H1 (cell line): ENCODE measurements around the gene ZNF804B. TPM values are rescaled to one million over a fixed set of nuclear protein-coding genes. Genes with fewer than 3 reads are reported as not detected.

ENCODE experiments used
- CHD7 ChIP-seq: fragments of 300-600 bp; sonication (generic); IDR thresholded peaks from 2 replicates; pipeline ENCODE4 v1.7.1; 2012; ENCODE audit warnings: low read length, moderate library complexity, mild to moderate bottlenecking, inconsistent platforms; ENCODE audit not compliant: insufficient replicate concordance
- POLR2A ChIP-seq, 2 experiments: IDR thresholded peaks; 1 replicate in 1 of 2; 2 replicates in 1 of 2; pipeline ENCODE4 v1.6.1; 2011; ENCODE audit warnings: low read depth in 2 of 2, low read length in 2 of 2, mild to moderate bottlenecking in 2 of 2; ENCODE audit errors: control extremely low read depth in 1 of 2
- polyA plus RNA-seq, 7 experiments: library from polyadenylated mRNA; depleted of rRNA in 3 of 7; stranded (reverse) in 5 of 7; unstranded in 2 of 7; fragments of >200 nt in 5 of 7; fragments of 200-250 nt in 2 of 7; gene quantifications; 1 replicate in 5 of 7; 2 replicates in 1 of 7; 4 replicates in 1 of 7; pipeline versions ENCODE4 v1.2.1 to v1.2.3, GENCODE V29; 2011 to 2013; ENCODE audit warnings: missing spikeins in 2 of 7, mixed read lengths in 2 of 7
- total RNA-seq: library from RNA; stranded (reverse); fragmentation: NEBNext Ultra II Directional; extraction: Animal tissue kit (Norgen Biotek cat#: 25700); gene quantifications from 2 replicates; pipeline ENCODE4 v1.2.1, GENCODE V29; 2021

The ZNF804B gene
- total and polyA plus RNA-seq, 2 of the 8 experiments (the other 6 are each of a cell fraction or from before 2014, with no cell fraction given): not detected

DNA sequence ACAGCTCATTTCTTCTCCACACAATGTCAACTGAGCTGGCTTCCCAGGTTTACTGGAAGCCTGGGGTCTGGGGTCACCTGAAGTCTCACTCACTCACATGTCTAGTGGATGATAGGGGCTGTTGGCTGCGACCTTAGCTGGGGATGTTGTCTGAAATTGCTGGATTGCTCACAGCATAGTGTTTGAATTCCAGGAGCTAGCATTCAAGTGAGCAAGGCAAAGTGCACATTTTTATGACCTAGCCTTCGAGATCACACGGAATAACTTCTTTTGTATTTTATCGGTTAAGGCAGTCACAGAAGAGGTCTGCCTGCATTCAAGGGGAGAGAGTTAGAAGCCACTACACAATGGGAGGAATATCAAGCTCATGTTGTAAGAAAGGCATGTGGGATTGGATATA is 32.4 kb downstream of the ZNF804B start (continued):
- no peak for TF ChIP-seq CHD7
- TF ChIP-seq POLR2A (IDR thresholded peaks at IDR 0.05; ENCODE audit: control extremely low read depth in 1 of 2, low read depth in 2 of 2, low read length in 2 of 2): no peak
